GM19328 (cell line): ENCODE data around the gene ZNF891.

Experiments used
- ATAC-seq: cut with Tn5 transposase; IDR thresholded peaks from one replicate; pipeline ENCODE4 v1.9.1; 2021; ENCODE audit warnings: mild to moderate bottlenecking, moderate library complexity; ENCODE audit not compliant: unreplicated experiment

The ZNF891 gene

DNA sequence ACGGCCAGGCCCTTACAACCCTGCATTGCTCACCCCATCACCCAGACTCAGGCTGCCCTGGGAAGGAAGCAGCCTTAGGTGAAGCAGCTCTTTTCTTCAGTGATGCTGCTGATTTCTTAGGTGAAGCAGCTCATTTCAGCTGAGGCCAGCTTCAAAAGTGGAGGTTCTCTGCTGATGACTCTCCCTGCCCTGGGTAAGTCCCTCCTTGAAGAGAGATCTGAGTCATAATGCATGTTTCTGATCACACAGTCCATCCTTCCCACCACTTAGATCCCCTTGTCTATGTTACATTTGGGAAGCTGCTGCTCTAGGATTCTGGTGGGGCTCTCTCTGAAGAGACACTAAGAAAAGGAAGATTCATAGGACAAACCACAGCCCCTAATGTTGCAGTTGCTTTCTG lies 66.5 kb downstream of the ZNF891 start:
- ATAC-seq = no peak

DNA sequence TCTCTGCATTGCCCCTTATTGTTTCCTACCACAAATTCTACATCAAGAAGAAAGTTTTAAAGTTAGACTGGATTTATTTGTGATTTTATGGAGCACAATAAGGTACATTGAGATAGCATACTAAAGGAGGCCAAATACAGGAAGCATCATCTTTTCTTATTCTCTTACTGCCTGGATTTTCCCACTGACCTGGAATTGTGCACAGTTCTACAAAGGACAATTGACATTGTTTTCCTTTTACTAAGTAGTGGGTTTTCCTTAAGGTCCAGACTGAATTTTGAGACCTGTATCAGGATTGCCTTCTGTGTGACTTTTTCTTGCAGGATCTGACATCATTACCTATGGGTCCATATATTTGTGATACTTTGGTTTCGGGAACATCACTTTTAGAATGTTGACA lies 68.1 kb downstream of the ZNF891 start:
- ATAC-seq = no peak

DNA sequence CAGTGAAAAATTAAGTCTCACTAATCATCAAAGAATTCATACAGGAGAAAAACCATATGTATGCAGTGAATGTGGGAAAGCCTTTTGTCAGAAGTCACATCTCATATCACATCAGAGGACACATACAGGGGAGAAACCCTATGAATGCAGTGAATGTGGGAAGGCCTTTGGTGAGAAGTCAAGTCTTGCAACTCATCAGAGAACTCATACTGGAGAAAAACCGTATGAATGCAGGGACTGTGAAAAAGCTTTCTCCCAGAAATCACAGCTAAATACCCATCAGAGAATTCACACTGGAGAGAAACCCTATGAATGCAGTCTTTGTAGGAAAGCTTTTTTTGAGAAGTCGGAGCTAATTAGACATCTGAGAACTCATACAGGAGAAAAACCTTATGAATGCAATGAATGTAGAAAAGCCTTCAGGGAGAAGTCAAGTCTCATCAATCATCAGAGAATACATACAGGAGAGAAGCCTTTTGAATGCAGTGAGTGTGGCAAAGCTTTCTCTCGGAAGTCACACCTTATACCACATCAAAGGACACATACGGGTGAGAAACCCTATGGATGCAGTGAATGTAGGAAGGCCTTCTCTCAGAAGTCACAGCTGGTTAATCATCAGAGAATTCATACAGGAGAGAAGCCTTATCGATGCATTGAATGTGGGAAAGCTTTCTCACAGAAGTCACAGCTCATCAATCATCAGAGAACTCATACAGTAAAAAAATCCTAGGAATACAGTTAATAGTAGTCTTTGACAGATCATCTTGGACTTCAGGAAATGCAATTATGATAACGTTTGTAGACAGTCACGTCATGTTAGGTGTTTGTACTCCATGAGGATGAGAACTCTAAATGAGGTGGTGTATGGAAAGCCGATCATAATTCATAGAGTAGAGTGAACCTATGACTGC lies 71.6 kb downstream of the ZNF891 start:
- no peak for ATAC-seq

DNA sequence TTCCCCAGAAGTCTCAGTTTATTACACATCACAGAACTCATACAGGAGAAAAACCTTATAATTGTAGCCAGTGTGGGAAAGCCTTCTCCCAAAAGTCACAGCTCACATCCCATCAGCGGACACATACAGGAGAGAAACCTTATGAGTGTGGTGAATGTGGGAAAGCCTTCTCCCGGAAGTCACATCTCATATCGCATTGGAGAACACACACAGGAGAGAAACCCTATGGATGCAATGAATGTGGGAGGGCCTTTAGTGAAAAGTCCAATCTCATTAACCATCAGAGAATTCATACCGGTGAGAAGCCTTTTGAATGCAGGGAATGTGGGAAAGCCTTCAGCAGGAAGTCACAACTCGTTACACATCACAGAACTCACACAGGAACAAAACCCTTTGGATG lies 72.6 kb downstream of the ZNF891 start:
- no peak for ATAC-seq
